Caco-2 (cell line): Measurements from ENCODE around the gene GRID1. TPM values are rescaled to one million over a fixed set of nuclear protein-coding genes. Genes with fewer than 3 reads are reported as not detected.

ENCODE experiments used
- BruUV-seq: library from RNA; stranded (reverse); fragments of 400-500 nt; replicated peaks from 2 replicates; lab custom pipeline; 2021; lab: Mats Ljungman, UMichigan
- CTCF ChIA-PET: fragments of 300-600 bp; sonication (Branson Sonifier 250); formaldehyde crosslinking; loops from one replicate; lab custom pipeline; 2022; ENCODE audit warnings: antibody characterized with exemption; lab: Charles Lee
- POLR2A ChIA-PET: fragments of 300-600 bp; sonication (Branson Sonifier 250); formaldehyde crosslinking; loops from one replicate; lab custom pipeline; 2022; ENCODE audit warnings: antibody characterized with exemption; lab: Charles Lee
- DNase-seq, 2 experiments: peaks; one replicate each; pipeline versions ENCODE4 v3.0.0 to v3.0.0-alpha.2; 2020 to 2022
- H3K27me3 ChIP-seq: replicated peaks from 2 replicates; pipeline ENCODE4 v1.6.0; 2011; ENCODE audit warnings: low read length; ENCODE audit not compliant: control insufficient read depth, insufficient read depth
- H3K36me3 ChIP-seq: 2 replicates; pipeline ENCODE4 v1.5.1; 2011; ENCODE audit warnings: low read length; ENCODE audit not compliant: control insufficient read depth, insufficient read depth
- H3K4me1 ChIP-seq: fragments of 250-450 bp; sonication (Bioruptor Pico); 2 replicates; pipeline ENCODE4 v1.5.1; 2020; ENCODE audit warnings: mild to moderate bottlenecking
- H3K4me3 ChIP-seq: 2 replicates; pipeline ENCODE4 v1.5.1; 2011; ENCODE audit warnings: low read depth, mild to moderate bottlenecking, control low read depth, low read length
- H3K9me3 ChIP-seq: fragments of 250-450 bp; sonication (Bioruptor Pico); 2 replicates; pipeline ENCODE4 v1.5.1; 2020; ENCODE audit warnings: mild to moderate bottlenecking, moderate library complexity
- H3K27ac Mint-ChIP-seq: one replicate; pipeline ENCODE4 v1.8.0; 2022; ENCODE audit warnings: mixed read lengths; ENCODE audit not compliant: unreplicated experiment
- H3K27me3 Mint-ChIP-seq: one replicate; pipeline ENCODE4 v1.8.0; 2022; ENCODE audit warnings: mixed read lengths; ENCODE audit not compliant: insufficient read depth, unreplicated experiment
- H3K36me3 Mint-ChIP-seq: one replicate; pipeline ENCODE4 v1.8.0; 2022; ENCODE audit warnings: mild to moderate bottlenecking, mixed read lengths; ENCODE audit not compliant: insufficient read depth, unreplicated experiment
- H3K4me1 Mint-ChIP-seq: one replicate; pipeline ENCODE4 v1.8.0; 2022; ENCODE audit warnings: low read depth, mixed read lengths; ENCODE audit not compliant: unreplicated experiment
- H3K4me3 Mint-ChIP-seq: one replicate; pipeline ENCODE4 v1.8.0; 2022; ENCODE audit warnings: mild to moderate bottlenecking, moderate library complexity, mixed read lengths; ENCODE audit not compliant: unreplicated experiment
- H3K9me3 Mint-ChIP-seq: one replicate; pipeline ENCODE4 v1.8.0; 2022; ENCODE audit warnings: mixed read lengths; ENCODE audit not compliant: unreplicated experiment
- CTCF ChIP-seq, 2 experiments: fragments of 200-600 bp in 1 of 2; IDR thresholded peaks; 1 replicate in 1 of 2; 2 replicates in 1 of 2; pipeline versions ENCODE4 v1.5.1 to v1.8.0; 2011 to 2022; ENCODE audit warnings: antibody characterized with exemption in 1 of 2, control low read depth in 1 of 2, inconsistent platforms in 1 of 2, low read depth in 1 of 2, low read length in 1 of 2, mild to moderate bottlenecking in 1 of 2, moderate library complexity in 1 of 2; ENCODE audit not compliant: insufficient read depth in 1 of 2, severe bottlenecking in 1 of 2, unreplicated experiment in 1 of 2
- intact Hi-C: fragments of 100-400 bp; cut with micrococcal nuclease; formaldehyde crosslinking; loops from one replicate; pipeline ENCODE4 v1.10.0; 2022; ENCODE audit not compliant: unreplicated experiment
- total RNA-seq: library from RNA; stranded (reverse); gene quantifications from 2 replicates; pipeline ENCODE4 v1.2.3, GENCODE V29; 2022

Gene GRID1
- total RNA-seq, 1 experiment from 2014 or later = 8.0 TPM

GRCh38 chr10:85665681-85666080 is 700.9 kb downstream of the GRID1 start:
- POLR2A ChIA-PET = no interaction called here
- intact Hi-C loops = no loop called here
- no peak overlapping the region for H3K4me3 Mint-ChIP-seq
- Histone ChIP-seq H3K4me1 (peaks cover 9% of the 10 kb centered on the region; the same call in 1 of the 2 replicates), H3K9me3 (no peaks in the 10 kb centered on the region), H3K36me3 (no peaks in the 10 kb centered on the region), H3K27me3 (no peaks in the 10 kb centered on the region), H3K4me3 (no peak overlapping the region)
- no peaks in the 10 kb centered on the region for H3K27me3 Mint-ChIP-seq
- no peaks in the 10 kb centered on the region for H3K36me3 Mint-ChIP-seq
- DNase-seq = no peak
- peaks cover 14% of the 10 kb centered on the region for H3K4me1 Mint-ChIP-seq
- BruUV-seq = no TSS peak
- no peak for TF ChIP-seq CTCF (IDR thresholded peaks at IDR 0.05; ENCODE audit: insufficient read depth in 1 of 2, low read depth in 1 of 2, low read length in 1 of 2, severe bottlenecking in 1 of 2, unreplicated experiment in 1 of 2)
- peaks cover 5% of the 10 kb centered on the region for H3K9me3 Mint-ChIP-seq
- no peak overlapping the region for H3K27ac Mint-ChIP-seq
- CTCF ChIA-PET = no interaction called here

GRCh38 chr10:85665078-85665477 is 701.5 kb downstream of the GRID1 start:
- Mint-ChIP-seq H3K27me3 (no peaks in the 10 kb centered on the region), H3K4me1 (peaks cover 14% of the 10 kb centered on the region), H3K4me3 (no peak overlapping the region), H3K36me3 (no peaks in the 10 kb centered on the region), H3K27ac (no peak overlapping the region), H3K9me3 (no peaks in the 10 kb centered on the region)
- no peaks in the 10 kb centered on the region for H3K36me3 ChIP-seq
- no peaks in the 10 kb centered on the region for H3K9me3 ChIP-seq
- ChIA-PET CTCF (no interaction called here), POLR2A (no interaction called here)
- BruUV-seq = no TSS peak
- peaks cover 9% of the 10 kb centered on the region; the same call in 1 of the 2 replicates for H3K4me1 ChIP-seq
- H3K27me3 ChIP-seq = no peaks in the 10 kb centered on the region
- DNase-seq = no peak
- intact Hi-C loops = no loop called here
- TF ChIP-seq CTCF (IDR thresholded peaks at IDR 0.05; ENCODE audit: insufficient read depth in 1 of 2, low read depth in 1 of 2, low read length in 1 of 2, severe bottlenecking in 1 of 2, unreplicated experiment in 1 of 2) = no peak
- no peak overlapping the region for H3K4me3 ChIP-seq

- H3K4me1 ChIP-seq = no peaks in the 10 kb centered on the region
- no peak for TF ChIP-seq CTCF (IDR thresholded peaks at IDR 0.05; ENCODE audit: insufficient read depth in 1 of 2, low read depth in 1 of 2, low read length in 1 of 2, severe bottlenecking in 1 of 2, unreplicated experiment in 1 of 2)
- no peaks in the 10 kb centered on the region; the same call in 1 of the 2 replicates for H3K9me3 ChIP-seq
- Mint-ChIP-seq H3K4me1 (no peaks in the 10 kb centered on the region), H3K9me3 (no peaks in the 10 kb centered on the region), H3K27ac (no peak overlapping the region), H3K4me3 (no peak overlapping the region), H3K27me3 (no peaks in the 10 kb centered on the region), H3K36me3 (no peaks in the 10 kb centered on the region)
- no TSS peak for BruUV-seq
- H3K4me3 ChIP-seq = no peak overlapping the region
- no peaks in the 10 kb centered on the region for H3K36me3 ChIP-seq
- DNase-seq = no peak
- intact Hi-C loops = no loop called here
- CTCF ChIA-PET = no interaction called here
- POLR2A ChIA-PET = no interaction called here
- no peaks in the 10 kb centered on the region for H3K27me3 ChIP-seq
These were observed 705.5 kb downstream of the GRID1 start for GRCh38 chr10:85661123-85661522.
